ENCODE results near the gene ANKK1. TPM values are rescaled to one million over a fixed set of nuclear protein-coding genes. Genes with fewer than 3 reads are reported as not detected.

ANKK1 gene
- under 1 TPM; 0.40 to 0.93 (median 0.73) TPM for total RNA-seq
- total RNA-seq (2013): 0.34 TPM

DNA sequence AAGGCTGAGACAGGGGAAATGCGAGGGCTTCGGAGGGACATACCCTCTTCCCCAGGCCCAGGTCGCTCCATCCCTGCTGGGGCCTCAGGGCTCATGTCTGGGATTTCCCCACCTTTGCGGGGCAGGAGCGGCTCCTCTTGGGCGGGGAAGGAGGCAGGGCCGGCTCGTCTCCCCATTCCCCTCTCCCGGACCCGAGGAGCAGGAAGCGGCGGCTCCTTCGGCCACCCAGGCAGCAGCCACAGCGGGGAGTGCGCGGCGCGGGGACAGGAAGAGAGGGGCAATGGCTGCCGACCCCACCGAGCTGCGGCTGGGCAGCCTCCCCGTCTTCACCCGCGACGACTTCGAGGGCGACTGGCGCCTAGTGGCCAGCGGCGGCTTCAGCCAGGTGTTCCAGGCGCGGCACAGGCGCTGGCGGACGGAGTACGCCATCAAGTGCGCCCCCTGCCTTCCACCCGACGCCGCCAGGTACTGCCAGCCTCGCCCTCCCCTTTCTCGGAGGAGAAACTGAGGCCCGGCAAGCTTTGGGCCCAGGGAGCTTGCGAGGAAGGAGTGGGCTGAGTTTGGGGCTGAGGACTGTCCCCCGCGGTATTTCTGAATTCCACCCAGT is at the start of gene ANKK1:
Gene ANKK1 (plus strand): TSS at position 175 of the 607 bp plus-strand sequence. CDS start 106 bp downstream, at position 281.
- ATAC-seq: no peak
- TF ChIP-seq, protein P1, sequence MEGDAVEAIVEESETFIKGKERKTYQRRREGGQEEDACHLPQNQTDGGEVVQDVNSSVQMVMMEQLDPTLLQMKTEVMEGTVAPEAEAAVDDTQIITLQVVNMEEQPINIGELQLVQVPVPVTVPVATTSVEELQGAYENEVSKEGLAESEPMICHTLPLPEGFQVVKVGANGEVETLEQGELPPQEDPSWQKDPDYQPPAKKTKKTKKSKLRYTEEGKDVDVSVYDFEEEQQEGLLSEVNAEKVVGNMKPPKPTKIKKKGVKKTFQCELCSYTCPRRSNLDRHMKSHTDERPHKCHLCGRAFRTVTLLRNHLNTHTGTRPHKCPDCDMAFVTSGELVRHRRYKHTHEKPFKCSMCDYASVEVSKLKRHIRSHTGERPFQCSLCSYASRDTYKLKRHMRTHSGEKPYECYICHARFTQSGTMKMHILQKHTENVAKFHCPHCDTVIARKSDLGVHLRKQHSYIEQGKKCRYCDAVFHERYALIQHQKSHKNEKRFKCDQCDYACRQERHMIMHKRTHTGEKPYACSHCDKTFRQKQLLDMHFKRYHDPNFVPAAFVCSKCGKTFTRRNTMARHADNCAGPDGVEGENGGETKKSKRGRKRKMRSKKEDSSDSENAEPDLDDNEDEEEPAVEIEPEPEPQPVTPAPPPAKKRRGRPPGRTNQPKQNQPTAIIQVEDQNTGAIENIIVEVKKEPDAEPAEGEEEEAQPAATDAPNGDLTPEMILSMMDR (IDR thresholded peaks at IDR 0.05): no peak

DNA sequence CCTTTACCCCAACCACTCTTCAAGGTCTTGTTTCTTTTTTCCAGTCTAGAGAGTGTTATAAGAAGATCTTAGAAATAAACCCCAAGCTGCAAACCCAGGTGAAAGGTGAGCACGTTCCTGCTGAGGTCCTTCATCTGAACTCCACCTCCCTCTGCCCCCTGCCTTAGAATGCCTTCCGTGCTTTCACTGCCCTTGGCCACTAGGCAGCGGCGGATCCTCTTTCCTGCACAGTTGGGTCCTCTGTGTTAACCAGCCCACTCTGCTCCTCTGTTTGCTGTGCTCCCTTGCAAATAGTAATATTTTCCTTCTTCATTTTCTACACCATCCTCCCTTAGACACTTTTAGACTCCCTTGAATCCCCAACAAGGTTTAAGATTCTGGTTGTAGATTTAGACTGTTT is 48.8 kb upstream of the ANKK1 start:
- DNase-seq (no peak), ATAC-seq (no peak)
- peaks cover 22% of the 10 kb centered on the region for H3K36me3 Mint-ChIP-seq
- no peak overlapping the region for H3K4me3 ChIP-seq (ENCODE audit: low read length)
- H3K27ac Mint-ChIP-seq: no peak overlapping the region
- WGBS (ENCODE audit: insufficient coverage): 93% methylated on average over 4 of the region's 4 CpGs
- no peaks in the 10 kb centered on the region for H3K27me3 Mint-ChIP-seq (ENCODE audit: low read depth in 2 of 2)
- no peaks in the 10 kb centered on the region for H3K4me1 ChIP-seq (ENCODE audit: control insufficient read depth, insufficient read depth, low read length)
- H3K9me3 Mint-ChIP-seq: no peaks in the 10 kb centered on the region
- intact Hi-C loops (cut with micrococcal nuclease): no loop called here
- H3K27ac ChIP-seq (ENCODE audit: low read length): no peak overlapping the region
- H3K4me3 Mint-ChIP-seq: no peak overlapping the region
- no peaks in the 10 kb centered on the region for H3K9me3 ChIP-seq (ENCODE audit: control insufficient read depth, insufficient read depth, low read length)
- H3K4me1 Mint-ChIP-seq: no peaks in the 10 kb centered on the region
- H3K27me3 ChIP-seq (ENCODE audit: control insufficient read depth, insufficient read depth, low read length): no peaks in the 10 kb centered on the region
- TF ChIP-seq, protein P1 (IDR thresholded peaks at IDR 0.05): no peak
- H3K36me3 ChIP-seq (ENCODE audit: control insufficient read depth, insufficient read depth, low read length): peaks cover 52% of the 10 kb centered on the region

More for the DNA sequence above, at the start of gene ANKK1:
- no peaks in the 10 kb centered on the region for H3K4me1 Mint-ChIP-seq
- 17% methylated on average over 46 of the region's 46 CpGs for WGBS (ENCODE audit: insufficient coverage)
- Histone ChIP-seq H3K27me3 (ENCODE audit: control insufficient read depth, insufficient read depth, low read length) (peaks cover 10% of the 10 kb centered on the region), H3K4me1 (ENCODE audit: control insufficient read depth, insufficient read depth, low read length) (no peaks in the 10 kb centered on the region), H3K27ac (ENCODE audit: low read length) (no peak within 1 kb of the TSS), H3K36me3 (ENCODE audit: control insufficient read depth, insufficient read depth, low read length) (no peaks in the 10 kb centered on the region), H3K4me3 (ENCODE audit: low read length) (no peak within 1 kb of the TSS), H3K9me3 (ENCODE audit: control insufficient read depth, insufficient read depth, low read length) (no peaks in the 10 kb centered on the region)
- no peaks in the 10 kb centered on the region for H3K9me3 Mint-ChIP-seq
- intact Hi-C loops (cut with micrococcal nuclease): no loop called here
- H3K36me3 Mint-ChIP-seq: no peaks in the 10 kb centered on the region
- H3K27me3 Mint-ChIP-seq (ENCODE audit: low read depth in 2 of 2): no peaks in the 10 kb centered on the region
- no peak for DNase-seq
- H3K4me3 Mint-ChIP-seq: no peak within 1 kb of the TSS
- H3K27ac Mint-ChIP-seq: no peak within 1 kb of the TSS

- Mint-ChIP-seq H3K4me3 (no peak overlapping the region), H3K27me3 (ENCODE audit: low read depth in 2 of 2) (no peaks in the 10 kb centered on the region), H3K9me3 (no peaks in the 10 kb centered on the region), H3K36me3 (peaks cover 29% of the 10 kb centered on the region), H3K27ac (no peak overlapping the region), H3K4me1 (no peaks in the 10 kb centered on the region)
- peaks cover 50% of the 10 kb centered on the region for H3K36me3 ChIP-seq (ENCODE audit: control insufficient read depth, insufficient read depth, low read length)
- 83% methylated on average over 5 of the region's 6 CpGs for WGBS (ENCODE audit: insufficient coverage)
- no peaks in the 10 kb centered on the region for H3K27me3 ChIP-seq (ENCODE audit: control insufficient read depth, insufficient read depth, low read length)
- H3K27ac ChIP-seq (ENCODE audit: low read length): no peak overlapping the region
- no peaks in the 10 kb centered on the region for H3K9me3 ChIP-seq (ENCODE audit: control insufficient read depth, insufficient read depth, low read length)
- no peaks in the 10 kb centered on the region for H3K4me1 ChIP-seq (ENCODE audit: control insufficient read depth, insufficient read depth, low read length)
- no peak overlapping the region for H3K4me3 ChIP-seq (ENCODE audit: low read length)
- ATAC-seq (no peak), DNase-seq (no peak)
- TF ChIP-seq, protein P1 (IDR thresholded peaks at IDR 0.05): no peak
- intact Hi-C loops (cut with micrococcal nuclease): no loop called here
Measured at GRCh38 chr11:113339929-113340589, 47.5 kb upstream of the ANKK1 start.
